AG04449 (cell line): Measurements from ENCODE around the gene FPGS.
"Not testable (repeated sequence)": the region's sequence is repeated elsewhere in the genome, so short reads cannot be mapped to it uniquely, and the experiment has no call there.

ENCODE experiments used
- CTCF ChIA-PET: fragments of 350-600 bp; formaldehyde crosslinking; extraction: SDS; loops from one replicate; lab custom pipeline; 2021; ENCODE audit warnings: antibody characterized with exemption; lab: Yijun Ruan, JAX
- POLR2A ChIA-PET: fragments of 400-600, 350-600 bp; formaldehyde crosslinking; extraction: SDS; loops from one replicate; lab custom pipeline; 2020; ENCODE audit warnings: antibody characterized with exemption, inconsistent platforms; lab: Yijun Ruan, JAX
- DNase-seq: peaks from one replicate; pipeline ENCODE4 v3.0.0-alpha.2; 2010; ENCODE audit warnings: low read depth, low spot score
- H3K4me3 ChIP-seq: 2 replicates; pipeline ENCODE4 v1.5.1; 2011; ENCODE audit warnings: low read depth, mild to moderate bottlenecking, control low read depth, low read length
- TF ChIP-seq, protein P1 (sequence below): IDR thresholded peaks from one replicate; pipeline ENCODE4 v1.5.1; 2011; ENCODE audit warnings: mild to moderate bottlenecking, moderate library complexity, low read length, control low read depth, inconsistent platforms; ENCODE audit not compliant: insufficient read depth; ENCODE audit errors: missing control alignments

FPGS gene

GRCh38 chr9:127841087-127841835 lies 38.6 kb downstream of the FPGS start:
- ChIA-PET CTCF (interaction anchor here (0.6 kb wide), 1 partner anchor 257 kb away, joined by 3 read pairs; no protein-coding TSS in a partner anchor), POLR2A (no interaction called here)
- no peak overlapping the region for H3K4me3 ChIP-seq
- TF ChIP-seq, protein P1, sequence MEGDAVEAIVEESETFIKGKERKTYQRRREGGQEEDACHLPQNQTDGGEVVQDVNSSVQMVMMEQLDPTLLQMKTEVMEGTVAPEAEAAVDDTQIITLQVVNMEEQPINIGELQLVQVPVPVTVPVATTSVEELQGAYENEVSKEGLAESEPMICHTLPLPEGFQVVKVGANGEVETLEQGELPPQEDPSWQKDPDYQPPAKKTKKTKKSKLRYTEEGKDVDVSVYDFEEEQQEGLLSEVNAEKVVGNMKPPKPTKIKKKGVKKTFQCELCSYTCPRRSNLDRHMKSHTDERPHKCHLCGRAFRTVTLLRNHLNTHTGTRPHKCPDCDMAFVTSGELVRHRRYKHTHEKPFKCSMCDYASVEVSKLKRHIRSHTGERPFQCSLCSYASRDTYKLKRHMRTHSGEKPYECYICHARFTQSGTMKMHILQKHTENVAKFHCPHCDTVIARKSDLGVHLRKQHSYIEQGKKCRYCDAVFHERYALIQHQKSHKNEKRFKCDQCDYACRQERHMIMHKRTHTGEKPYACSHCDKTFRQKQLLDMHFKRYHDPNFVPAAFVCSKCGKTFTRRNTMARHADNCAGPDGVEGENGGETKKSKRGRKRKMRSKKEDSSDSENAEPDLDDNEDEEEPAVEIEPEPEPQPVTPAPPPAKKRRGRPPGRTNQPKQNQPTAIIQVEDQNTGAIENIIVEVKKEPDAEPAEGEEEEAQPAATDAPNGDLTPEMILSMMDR: no peak
- no peak for DNase-seq

DNA sequence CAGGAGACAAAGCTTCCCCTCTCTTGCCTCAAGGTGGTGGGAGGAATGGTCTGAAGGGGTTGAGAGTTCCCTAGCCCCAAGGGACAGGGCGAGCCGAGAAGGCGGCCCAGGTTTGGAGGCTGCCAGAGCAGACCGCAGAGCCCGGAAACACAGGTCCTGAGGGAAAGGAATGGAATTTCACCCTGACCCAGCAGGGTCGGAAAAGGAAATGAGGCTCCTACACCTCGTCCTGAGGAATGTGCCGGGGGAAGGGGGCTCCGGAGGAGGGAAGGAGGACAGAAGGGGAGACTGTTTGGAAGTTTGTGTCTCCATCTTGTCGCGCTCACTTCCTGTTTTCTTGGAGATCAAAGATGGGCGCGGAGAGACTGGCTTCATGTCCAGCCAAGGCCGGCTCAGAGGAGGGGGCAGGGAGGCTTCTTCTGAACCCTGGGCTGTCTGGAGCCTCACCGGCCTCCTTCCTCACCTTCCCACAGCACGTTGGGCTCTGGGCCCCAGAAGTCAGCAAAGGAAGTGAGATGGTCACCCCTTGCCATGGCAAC lies 42.2 kb downstream of the FPGS start:
- ChIA-PET CTCF (interaction anchor here (0.7 to 2.7 kb wide), 6 partner anchors 9 to 110 kb away, joined by 3 to 12 read pairs (median 4); partner anchors contain the start of genes ENG and TOR2A), POLR2A (no interaction called here)
- TF ChIP-seq, protein P1: no peak
- no peak for DNase-seq
- H3K4me3 ChIP-seq: no peak overlapping the region

GRCh38 chr9:127845619-127846018 lies 42.9 kb downstream of the FPGS start:
- POLR2A ChIA-PET, DNase-seq, H3K4me3 ChIP-seq: not testable (repeated sequence)
- CTCF ChIA-PET: interaction anchor here (0.9 to 2.7 kb wide), 4 partner anchors 9 to 110 kb away, joined by 3 to 12 read pairs (median 8); partner anchors contain the start of genes ENG and TOR2A

GRCh38 chr9:127846443-127847177 lies 43.9 kb downstream of the FPGS start:
- H3K4me3 ChIP-seq: no peak overlapping the region
- DNase-seq: no peak
- CTCF ChIA-PET: interaction anchor here (1.2 to 2.7 kb wide), 3 partner anchors 8 to 111 kb away, joined by 5 to 12 read pairs (median 5); partner anchors contain the start of gene TOR2A
- POLR2A ChIA-PET: no interaction called here
- TF ChIP-seq, protein P1: no peak

GRCh38 chr9:127847178-127847510 lies 44.5 kb downstream of the FPGS start:
- CTCF ChIA-PET: interaction anchor here (1.4 kb wide), 1 partner anchor 9 kb away, joined by 5 read pairs; no protein-coding TSS in a partner anchor
- no peak for DNase-seq
- no peak overlapping the region for H3K4me3 ChIP-seq
- TF ChIP-seq, protein P1: no peak
- POLR2A ChIA-PET: no interaction called here

- POLR2A ChIA-PET: no interaction called here
- H3K4me3 ChIP-seq: no peak overlapping the region
- no peak for DNase-seq
- CTCF ChIA-PET: interaction anchor here (1.4 kb wide), 1 partner anchor 10 kb away, joined by 5 read pairs; no protein-coding TSS in a partner anchor
- TF ChIP-seq, protein P1: no peak
Measured at GRCh38 chr9:127847833-127848755, 45.4 kb downstream of the FPGS start.
